K562 (cell line): ENCODE results near the gene CD248. TPM values are rescaled to one million over a fixed set of nuclear protein-coding genes. Genes with fewer than 3 reads are reported as not detected.
A peak's percentile ranks its signal among the peaks of the same experiment; 100 is the strongest.

Experiments
- ATAC-seq: fragments of 200-7000 bp; cut with Tn5 transposase; 3 replicates; pipeline ENCODE4 v1.9.1; 2020; ENCODE audit warnings: moderate library complexity
- BruUV-seq: library from RNA; stranded (reverse); fragments of 400-500 nt; replicated peaks from 2 replicates; lab custom pipeline; 2021; lab: Mats Ljungman, UMichigan
- CTCF ChIA-PET: fragments of 300-600 bp; formaldehyde crosslinking; extraction: SDS; loops from one replicate; lab custom pipeline; 2021; ENCODE audit warnings: low intra/inter-chr PET ratio; lab: Yijun Ruan, JAX
- POLR2A ChIA-PET: fragments of 300-600, 350-650 bp; sonication (Branson Sonifier 250); formaldehyde crosslinking; extraction: SDS; loops from one replicate; lab custom pipeline; 2021; ENCODE audit warnings: antibody characterized with exemption, inconsistent platforms; lab: Yijun Ruan, JAX
- DNase-seq, 4 experiments: peaks; one replicate each; pipeline versions ENCODE4 v3.0.0 to v3.0.0-alpha.2; 2011 to 2018; ENCODE audit warnings: low spot score in 3 of 4, mixed read lengths in 3 of 4; ENCODE audit errors: extremely low read depth in 1 of 4
- FAIRE-seq: peaks from 2 replicates; lab custom pipeline; 2011; peaks lifted over from hg19 to GRCh38; lab: Jason Lieb, UNC
- H2AFZ ChIP-seq: 2 replicates; pipeline ENCODE4 v1.6.0; 2011; ENCODE audit warnings: low read depth, low read length, control low read depth, inconsistent platforms
- H3K27ac ChIP-seq: fragments of 200-600 bp; 3 replicates; pipeline ENCODE4 v1.8.0; 2011; ENCODE audit warnings: low read depth, mild to moderate bottlenecking, control low read depth, inconsistent platforms, low read length, moderate library complexity, mixed read lengths; ENCODE audit errors: extremely low read depth
- H3K27me3 ChIP-seq, 2 experiments: fragments of 300-600 bp in 1 of 2; 2 replicates in 1 of 2; 3 replicates in 1 of 2; pipeline versions ENCODE4 v1.6.0 to v1.8.0; 2011; ENCODE audit warnings: inconsistent platforms in 2 of 2, low read length in 2 of 2, mild to moderate bottlenecking in 1 of 2, mixed read lengths in 1 of 2, moderate library complexity in 1 of 2; ENCODE audit not compliant: control insufficient read depth in 2 of 2, insufficient read depth in 2 of 2
- H3K36me3 ChIP-seq: fragments of 300-600 bp; 3 replicates; pipeline ENCODE4 v1.8.0; 2011; ENCODE audit warnings: mild to moderate bottlenecking, low read length, inconsistent platforms; ENCODE audit not compliant: control insufficient read depth, insufficient read depth
- H3K4me1 ChIP-seq, 2 experiments: fragments of 200-600 bp in 1 of 2; replicated peaks in 1 of 2; 2 replicates in 1 of 2; 3 replicates in 1 of 2; pipeline versions ENCODE4 v1.5.1 to v1.8.0; 2011; ENCODE audit warnings: inconsistent platforms in 2 of 2, low read length in 2 of 2, mild to moderate bottlenecking in 1 of 2, mixed read lengths in 1 of 2, moderate library complexity in 1 of 2; ENCODE audit not compliant: control insufficient read depth in 2 of 2, insufficient read depth in 2 of 2
- H3K4me2 ChIP-seq: 2 replicates; pipeline ENCODE4 v1.6.1; 2011; ENCODE audit warnings: low read length, control low read depth, inconsistent platforms, mixed read lengths; ENCODE audit not compliant: insufficient read depth
- H3K4me3 ChIP-seq: fragments of 200-600 bp; sonication (generic), shearing (Covaris generic); 2 replicates; pipeline ENCODE4 v1.5.1; 2016; ENCODE audit warnings: control low read depth, inconsistent platforms
- H3K79me2 ChIP-seq: fragments of 200-600 bp; 3 replicates; pipeline ENCODE4 v1.8.0; 2011; ENCODE audit warnings: low read length, inconsistent platforms; ENCODE audit not compliant: control insufficient read depth, insufficient read depth
- H3K9ac ChIP-seq, 2 experiments: 2 replicates each; pipeline versions ENCODE4 v1.6.0 to v1.6.1; 2011; ENCODE audit warnings: low read depth in 2 of 2, low read length in 2 of 2, control low read depth in 1 of 2, inconsistent platforms in 1 of 2, mild to moderate bottlenecking in 1 of 2, mixed read lengths in 1 of 2; ENCODE audit not compliant: insufficient read depth in 1 of 2
- H3K9me1 ChIP-seq: one replicate; pipeline ENCODE4 v1.6.0; 2011; ENCODE audit warnings: inconsistent platforms, mild to moderate bottlenecking, low read length, moderate library complexity; ENCODE audit not compliant: control insufficient read depth, insufficient read depth
- H3K9me3 ChIP-seq: replicated peaks from 2 replicates; pipeline ENCODE4 v1.5.1; 2011; ENCODE audit warnings: low read depth, low read length, inconsistent platforms; ENCODE audit not compliant: control insufficient read depth, insufficient read depth
- H4K20me1 ChIP-seq: replicated peaks from 2 replicates; pipeline ENCODE4 v1.6.1; 2011; ENCODE audit warnings: low read length, inconsistent platforms, mixed read lengths; ENCODE audit not compliant: control insufficient read depth, insufficient read depth
- AFF4 ChIP-seq: sonication (generic); formaldehyde crosslinking; IDR thresholded peaks from 2 replicates; pipeline ENCODE4 v1.8.0; 2023; ENCODE audit warnings: mild to moderate bottlenecking, missing genetic modification reagents
- ATF3 ChIP-seq, 2 experiments: fragments of 450-650 bp in 1 of 2; sonication (generic) in 1 of 2; formaldehyde crosslinking in 1 of 2; IDR thresholded peaks in 1 of 2; conservative IDR thresholded peaks in 1 of 2; 2 replicates each; pipeline versions ENCODE4 v1.6.1 to v1.8.1; 2016 to 2023; ENCODE audit warnings: mild to moderate bottlenecking in 2 of 2, moderate library complexity in 2 of 2, inconsistent platforms in 1 of 2, missing genetic modification reagents in 1 of 2
- CBX8 ChIP-seq: fragments of 200-600 bp; sonication (generic); IDR thresholded peaks from 2 replicates; pipeline ENCODE4 v1.6.1; 2012; ENCODE audit warnings: borderline replicate concordance, mixed run types, low read depth, mild to moderate bottlenecking, moderate library complexity, mixed read lengths, low read length, control low read depth, inconsistent platforms; ENCODE audit not compliant: poor library complexity, severe bottlenecking; ENCODE audit errors: extremely low read depth
- CSDE1 ChIP-seq, 2 experiments: fragments of 450-650 bp; IDR thresholded peaks; 2 replicates each; pipeline ENCODE4 v1.6.1; 2016; ENCODE audit warnings: mild to moderate bottlenecking in 1 of 2
- HDAC2 ChIP-seq: fragments of 450-650 bp; IDR thresholded peaks from 2 replicates; pipeline ENCODE4 v1.6.1; 2016; ENCODE audit warnings: mild to moderate bottlenecking
- MCM5 ChIP-seq: fragments of 450-650 bp; IDR thresholded peaks from 2 replicates; pipeline ENCODE4 v1.6.1; 2016; ENCODE audit warnings: low read depth
- MTA2 ChIP-seq: fragments of 450-650 bp; IDR thresholded peaks from 2 replicates; pipeline ENCODE4 v1.6.1; 2016; ENCODE audit warnings: low read depth
- SAFB2 ChIP-seq: fragments of 200-400 bp; formaldehyde crosslinking; IDR thresholded peaks from 2 replicates; pipeline ENCODE4 v1.6.1; 2018; ENCODE audit warnings: borderline replicate concordance, low read length, low read depth, moderate library complexity; ENCODE audit not compliant: severe bottlenecking
- TSHZ1 ChIP-seq: fragments of 250-450 bp; sonication (Bioruptor Pico); IDR thresholded peaks from 2 replicates; pipeline ENCODE4 v1.4.0; 2020; ENCODE audit warnings: mild to moderate bottlenecking, moderate library complexity
- ZNF133 ChIP-seq: fragments of 250-450 bp; sonication (Bioruptor Pico); IDR thresholded peaks from 2 replicates; pipeline ENCODE4 v1.4.0; 2020; ENCODE audit warnings: mild to moderate bottlenecking
- ZNF766 ChIP-seq: fragments of 200-800 bp; sonication (Bioruptor generic); conservative IDR thresholded peaks from 2 replicates; pipeline ENCODE4 v1.6.1; 2016; ENCODE audit warnings: missing genetic modification characterization, missing compliant biosample characterization
- WGBS: fragments of 100-300 bp; shearing (Covaris generic); methylation state at CpG from one replicate; pipeline ENCODE4 v1.1.6; 2016; ENCODE audit warnings: low coverage, mixed read lengths; ENCODE audit not compliant: insufficient coverage; ENCODE audit errors: missing lambda C conversion rate; 5-methylcytosine and 5-hydroxymethylcytosine counted together
- in situ Hi-C: fragments of 300-500 bp; cut with MboI; formaldehyde crosslinking; loops from 4 replicates; pipeline ENCODE4 v1.15.0; 2018; ENCODE audit warnings: inconsistent platforms, mixed read lengths
- intact Hi-C: fragments of 100-400 bp; cut with micrococcal nuclease; formaldehyde crosslinking; loops from 2 replicates; pipeline ENCODE4 v1.14.2; 2022
- polyA plus RNA-seq, 8 experiments: library from polyadenylated mRNA; depleted of rRNA in 4 of 8; stranded (reverse) in 5 of 8; unstranded in 3 of 8; fragments of >200 nt; fragmentation: Nextera tagmentation in 2 of 8; fragmentation: Illumina TruSeq in 1 of 8; extraction: Ambion mirVana in 2 of 8; extraction: Trizol in 1 of 8; gene quantifications; 2 replicates each; pipeline versions ENCODE4 v1.2.1 to v1.2.3, GENCODE V29; 2011 to 2014; ENCODE audit warnings: inconsistent platforms in 1 of 8, missing spikeins in 1 of 8
- total RNA-seq, 7 experiments: library from RNA; depleted of rRNA in 6 of 7; stranded (reverse); fragments of >200 nt in 6 of 7; fragmentation: Illumina TruSeq in 2 of 7; extraction: Trizol in 2 of 7; gene quantifications; 2 replicates each; pipeline versions ENCODE4 v1.2.1 to v1.2.3, GENCODE V29; 2011 to 2021; ENCODE audit warnings: low replicate concordance in 1 of 7

The CD248 gene
- total and polyA plus RNA-seq, 9 of the 15 experiments (the other 6 are each of a cell fraction or from before 2014, with no cell fraction given): 0.09 TPM; not detected in 8

- ChIA-PET CTCF (no interaction called here), POLR2A (interaction anchor here (4.3 kb wide), 1 partner anchor 11 kb away, joined by 18 read pairs; the partner anchor contains the start of gene YIF1A)
- Histone ChIP-seq H3K4me1 (peaks cover 0 to 22% of the 10 kb centered on the region in 2 experiments; a peak in 1 of 5 replicates), H3K9me1 (peaks cover 3% of the 10 kb centered on the region), H4K20me1 (no peaks in the 10 kb centered on the region), H3K27ac (no peak overlapping the region), H3K4me3 (no peak overlapping the region), H3K9ac (peak overlapping the region in 1 of 2 experiments; percentile 48; a peak in 1 of 4 replicates), H3K79me2 (no peaks in the 10 kb centered on the region), H3K27me3 (peaks cover 0 to 8% of the 10 kb centered on the region in 2 experiments; a peak in 2 of 5 replicates), H3K4me2 (no peak overlapping the region), H3K36me3 (no peaks in the 10 kb centered on the region), H3K9me3 (no peaks in the 10 kb centered on the region), H2AFZ (no peak overlapping the region; the same call in 1 of the 2 replicates)
- no peak for TF ChIP-seq HDAC2
- no peak for TF ChIP-seq ATF3 (IDR thresholded peaks at IDR 0.05)
- TF ChIP-seq ATF3 (CRISPR knock-in tag; conservative IDR thresholded peaks at IDR 0.05): no peak
- TF ChIP-seq TSHZ1: no peak
- no peak for TF ChIP-seq ZNF766 (CRISPR knock-in tag)
- TF ChIP-seq SAFB2: no peak
- TF ChIP-seq CSDE1 (IDR thresholded peaks at IDR 0.05): no peak
- no peak for TF ChIP-seq ZNF133 (CRISPR knock-in tag)
- TF ChIP-seq CBX8: no peak
- TF ChIP-seq MCM5: no peak
- TF ChIP-seq MTA2: no peak
- TF ChIP-seq AFF4 (CRISPR knock-in tag): no peak
- no TSS peak for BruUV-seq
- WGBS: 0% methylated on average over 3 of the region's 3 CpGs
- ATAC-seq: peak; percentile 37; the same call in 1 of the 3 replicates
- DNase-seq: no peak
- peak; percentile 35 for FAIRE-seq
- intact Hi-C loops: no loop called here
- in situ Hi-C loops: no loop called here
Observed at GRCh38 chr11:66299186-66299585, 17.7 kb downstream of the CD248 start.
